ENCODE results near the gene CYTH2.
"Not testable (repeated sequence)": the region's sequence is repeated elsewhere in the genome, so short reads cannot be mapped to it uniquely, and the experiment has no call there.

Gene CYTH2

GRCh38 chr19:48513289-48514122 is 44.3 kb downstream of the CYTH2 start:
- DNase-seq: peak; percentile 47

- no peak for DNase-seq
Measured at GRCh38 chr19:48514123-48514458, 44.9 kb downstream of the CYTH2 start.

GRCh38 chr19:48516536-48516935 is 47.4 kb downstream of the CYTH2 start:
- no peak for DNase-seq

GRCh38 chr19:48518207-48518606 is 49.0 kb downstream of the CYTH2 start:
- no peak for DNase-seq

- not testable (repeated sequence) for DNase-seq
Measured at GRCh38 chr19:48519426-48519825, 50.3 kb downstream of the CYTH2 start.

GRCh38 chr19:48520134-48520533 is 51.0 kb downstream of the CYTH2 start:
- no peak for DNase-seq

GRCh38 chr19:48524221-48524620 is 55.1 kb downstream of the CYTH2 start:
- no peak for DNase-seq

- no peak for DNase-seq
Measured at GRCh38 chr19:48524732-48525131, 55.6 kb downstream of the CYTH2 start.

- no peak for DNase-seq
Measured at GRCh38 chr19:48529156-48529555, 60.0 kb downstream of the CYTH2 start.

GRCh38 chr19:48530066-48530720 is 61.0 kb downstream of the CYTH2 start:
- DNase-seq: no peak

GRCh38 chr19:48530770-48531169 is 61.6 kb downstream of the CYTH2 start:
- DNase-seq: no peak

All from NCI-H510A (cell line).